ENCODE results near the gene HACL1.
"Not testable (repeated sequence)": the region's sequence is repeated elsewhere in the genome, so short reads cannot be mapped to it uniquely, and the experiment has no call there.

Gene HACL1

DNA sequence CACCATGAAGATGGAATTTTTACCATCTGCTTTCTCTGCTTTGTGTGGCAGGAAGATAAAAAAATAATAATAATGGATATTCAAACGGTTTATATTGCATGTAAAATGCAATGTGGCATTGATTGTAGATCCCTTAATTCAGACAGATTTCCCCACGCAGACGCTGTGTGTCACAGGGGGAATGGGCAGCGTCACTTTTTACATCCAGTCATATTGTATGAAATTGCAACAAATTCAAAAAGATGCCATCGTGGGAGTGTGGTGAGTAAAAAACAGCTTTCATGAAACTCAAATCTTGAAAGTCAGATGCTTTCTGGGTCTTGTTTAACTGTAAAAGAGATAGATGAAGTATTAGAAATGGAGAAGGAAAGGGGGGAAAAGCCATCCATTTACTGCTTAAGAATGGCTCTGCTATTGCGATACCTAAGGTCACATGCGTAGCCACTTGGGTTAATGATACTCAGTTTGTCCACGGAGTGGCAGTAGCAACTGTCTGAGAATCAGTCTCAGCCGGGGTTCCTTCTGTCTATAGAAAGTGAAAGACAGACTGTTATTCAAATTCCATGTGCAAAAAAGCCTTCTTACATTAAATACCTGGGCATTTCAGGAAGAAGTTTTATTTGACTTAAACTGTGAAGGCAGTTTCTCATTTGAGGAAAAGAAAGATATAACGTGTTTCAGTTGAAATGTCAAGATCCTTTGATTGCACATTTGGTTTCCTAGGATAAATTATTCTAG, 28.7 kb upstream of the HACL1 start:
- peaks cover 7% of the 10 kb centered on the region for H3K4me1 ChIP-seq (ENCODE audit: insufficient read depth, insufficient read length)
- no peaks in the 10 kb centered on the region for H3K36me3 ChIP-seq (ENCODE audit: insufficient read depth, insufficient read length, low read length)
- H3K9me3 ChIP-seq (ENCODE audit: insufficient read depth, low read length), result no peaks in the 10 kb centered on the region
- TF ChIP-seq YY1 (IDR thresholded peaks at IDR 0.05; ENCODE audit: insufficient read depth, insufficient read length) (no peak), SUZ12 (IDR thresholded peaks at IDR 0.05; ENCODE audit: extremely low read depth, insufficient read depth, insufficient read length) (no peak), ZNF274 (IDR thresholded peaks at IDR 0.05; ENCODE audit: low read depth, low read length) (no peak)
- no peak overlapping the region for H3K9ac ChIP-seq (ENCODE audit: insufficient read length, low read depth)
- H3K4me3 ChIP-seq (ENCODE audit: insufficient read length, low read depth), result no peak overlapping the region
- DNase-seq (ENCODE audit: low read depth, low spot score), result peak; percentile 59
- H3K27me3 ChIP-seq (ENCODE audit: insufficient read depth, insufficient read length), result no peaks in the 10 kb centered on the region

DNA sequence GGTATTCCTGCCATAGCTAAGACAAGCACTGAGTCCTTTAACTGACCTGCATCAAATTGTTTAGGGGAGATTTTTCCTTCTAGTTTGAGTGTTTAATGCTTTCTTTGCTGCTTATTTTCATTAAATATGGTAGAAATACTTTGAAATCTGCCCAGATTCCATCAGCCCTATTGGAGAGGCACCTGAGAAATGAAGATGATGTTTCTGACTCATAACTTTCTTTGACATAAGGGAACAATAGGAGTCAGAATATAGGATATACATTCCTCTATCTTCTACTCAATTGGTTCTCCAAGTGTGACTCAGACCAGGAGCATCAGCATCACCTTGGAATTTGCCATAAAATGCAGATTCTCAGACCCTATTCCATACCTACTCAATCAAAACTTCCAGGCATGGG, 27.6 kb upstream of the HACL1 start:
- TF ChIP-seq ZNF274 (IDR thresholded peaks at IDR 0.05; ENCODE audit: low read depth, low read length) (no peak), SUZ12 (IDR thresholded peaks at IDR 0.05; ENCODE audit: extremely low read depth, insufficient read depth, insufficient read length) (no peak), YY1 (IDR thresholded peaks at IDR 0.05; ENCODE audit: insufficient read depth, insufficient read length) (no peak)
- peaks cover 7% of the 10 kb centered on the region for H3K4me1 ChIP-seq (ENCODE audit: insufficient read depth, insufficient read length)
- H3K9ac ChIP-seq (ENCODE audit: insufficient read length, low read depth), result no peak overlapping the region
- H3K9me3 ChIP-seq (ENCODE audit: insufficient read depth, low read length), result no peaks in the 10 kb centered on the region
- H3K27me3 ChIP-seq (ENCODE audit: insufficient read depth, insufficient read length), result no peaks in the 10 kb centered on the region
- H3K36me3 ChIP-seq (ENCODE audit: insufficient read depth, insufficient read length, low read length), result no peaks in the 10 kb centered on the region
- H3K4me3 ChIP-seq (ENCODE audit: insufficient read length, low read depth), result no peak overlapping the region
- no peak for DNase-seq (ENCODE audit: low read depth, low spot score)

DNA sequence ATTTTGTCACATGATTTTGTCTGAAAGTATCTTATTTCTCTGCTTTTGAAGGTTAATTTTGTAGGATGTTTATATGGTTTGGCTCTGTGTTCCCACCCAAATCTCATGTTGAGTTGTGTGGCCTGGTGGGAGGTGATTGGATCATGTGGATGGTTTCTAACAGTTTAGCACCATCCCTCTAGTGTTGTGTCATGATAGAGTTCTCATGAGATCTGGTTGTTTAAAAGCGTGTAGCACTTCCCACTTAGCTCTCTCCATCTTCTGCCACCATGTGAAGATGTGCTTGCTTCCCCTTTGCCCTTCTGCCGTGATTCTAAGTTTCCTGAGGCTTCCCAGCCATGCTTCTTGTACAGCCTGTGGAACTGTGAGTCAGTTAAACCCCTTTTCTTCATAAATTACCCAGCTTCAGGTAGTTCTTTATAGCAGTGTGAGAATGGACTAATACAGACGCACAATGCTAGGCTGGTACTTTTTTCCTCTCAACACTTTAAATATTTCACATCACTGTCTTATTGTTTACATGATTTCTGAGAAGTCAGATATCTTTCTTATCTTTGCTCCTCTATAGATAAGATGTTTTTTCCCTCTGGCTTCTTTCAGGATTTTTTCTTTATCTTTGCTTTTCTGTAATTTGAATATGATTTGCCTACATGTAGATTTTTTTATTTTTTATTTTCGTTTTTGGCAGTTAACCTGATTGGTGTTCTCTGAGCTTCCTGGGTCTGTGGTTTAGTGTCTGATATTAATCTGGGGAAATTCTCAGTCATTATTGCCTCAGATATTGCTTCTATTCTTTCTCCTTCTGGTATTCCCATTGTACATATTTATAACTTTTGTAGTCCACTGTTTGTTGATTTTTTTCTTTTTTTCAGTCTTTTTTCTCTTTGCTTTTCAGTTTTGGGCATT, 22.4 kb upstream of the HACL1 start:
- H3K36me3 ChIP-seq (ENCODE audit: insufficient read depth, insufficient read length, low read length), result no peaks in the 10 kb centered on the region
- TF ChIP-seq ZNF274 (IDR thresholded peaks at IDR 0.05; ENCODE audit: low read depth, low read length), result no peak
- TF ChIP-seq SUZ12 (IDR thresholded peaks at IDR 0.05; ENCODE audit: extremely low read depth, insufficient read depth, insufficient read length), result no peak
- no peak for TF ChIP-seq YY1 (IDR thresholded peaks at IDR 0.05; ENCODE audit: insufficient read depth, insufficient read length)
- H3K9me3 ChIP-seq (ENCODE audit: insufficient read depth, low read length), result peaks cover 25% of the 10 kb centered on the region
- no peak overlapping the region for H3K9ac ChIP-seq (ENCODE audit: insufficient read length, low read depth)
- H3K4me1 ChIP-seq (ENCODE audit: insufficient read depth, insufficient read length), result no peaks in the 10 kb centered on the region
- H3K4me3 ChIP-seq (ENCODE audit: insufficient read length, low read depth), result no peak overlapping the region
- H3K27me3 ChIP-seq (ENCODE audit: insufficient read depth, insufficient read length), result no peaks in the 10 kb centered on the region
- no peak for DNase-seq (ENCODE audit: low read depth, low spot score)

DNA sequence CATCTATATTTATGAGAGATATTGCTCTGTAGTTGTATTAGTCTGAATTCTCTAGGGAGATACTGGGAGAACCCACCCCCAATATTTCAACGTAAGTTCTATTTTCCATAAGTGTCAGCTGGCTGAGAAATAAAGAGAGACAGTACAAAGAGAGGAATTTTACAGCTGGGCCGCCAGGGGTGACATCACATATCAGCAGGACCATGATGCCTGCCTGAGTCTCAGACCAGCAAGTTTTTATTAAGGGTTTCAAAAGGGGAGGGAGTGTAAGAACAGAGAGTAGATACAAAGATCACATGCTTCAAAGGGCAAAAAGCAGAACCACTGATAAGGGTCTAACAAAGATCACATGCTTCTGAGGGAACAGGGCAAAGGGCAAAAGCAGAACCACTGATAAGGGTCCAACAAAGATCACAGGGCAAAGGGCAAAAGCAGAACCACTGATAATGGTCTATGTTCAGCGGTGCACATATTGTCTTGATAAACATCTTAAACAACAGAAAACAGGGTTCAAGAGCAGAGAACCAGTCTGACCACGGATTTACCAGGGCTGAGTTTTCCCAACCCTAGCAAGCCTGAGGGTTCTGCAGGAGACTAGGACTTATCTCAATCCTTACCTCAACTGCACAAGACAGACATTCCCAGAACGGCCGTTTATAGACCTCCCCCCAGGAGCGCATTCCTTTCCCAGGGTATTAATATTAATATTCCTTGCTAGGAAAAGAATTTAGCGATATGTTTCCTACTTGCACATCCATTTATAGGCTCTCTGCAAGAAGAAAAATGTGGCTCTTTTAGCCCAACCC, 18.5 kb upstream of the HACL1 start:
- H3K36me3 ChIP-seq (ENCODE audit: insufficient read depth, insufficient read length, low read length); H3K9ac ChIP-seq (ENCODE audit: insufficient read length, low read depth); H3K4me3 ChIP-seq (ENCODE audit: insufficient read length, low read depth); H3K4me1 ChIP-seq (ENCODE audit: insufficient read depth, insufficient read length); DNase-seq (ENCODE audit: low read depth, low spot score); H3K27me3 ChIP-seq (ENCODE audit: insufficient read depth, insufficient read length): not testable (repeated sequence)
- H3K9me3 ChIP-seq (ENCODE audit: insufficient read depth, low read length), result peaks cover 28% of the 10 kb centered on the region

DNA sequence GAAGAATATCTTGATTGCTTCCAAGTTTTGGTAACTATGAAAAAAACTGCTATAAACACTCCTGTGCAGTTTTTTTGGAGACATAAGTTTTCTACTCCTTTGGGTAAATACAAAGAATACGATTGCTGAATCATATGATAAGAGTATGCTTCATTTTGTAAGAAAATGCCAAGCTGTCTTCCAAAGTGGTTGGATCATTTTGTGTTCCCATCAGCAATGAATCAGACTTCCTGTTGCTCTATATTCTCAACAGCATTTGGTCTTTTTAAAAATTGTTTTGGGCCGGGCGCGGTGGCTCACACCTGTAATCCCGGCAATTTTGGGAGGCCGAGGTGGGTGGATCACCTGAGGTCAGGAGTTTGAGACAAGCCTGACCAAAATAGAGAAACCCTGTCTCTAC, 14.7 kb upstream of the HACL1 start:
- Histone ChIP-seq H3K36me3 (ENCODE audit: insufficient read depth, insufficient read length, low read length) (no peaks in the 10 kb centered on the region), H3K4me1 (ENCODE audit: insufficient read depth, insufficient read length) (no peaks in the 10 kb centered on the region), H3K9me3 (ENCODE audit: insufficient read depth, low read length) (peaks cover 26% of the 10 kb centered on the region), H3K9ac (ENCODE audit: insufficient read length, low read depth) (no peak overlapping the region), H3K27me3 (ENCODE audit: insufficient read depth, insufficient read length) (no peaks in the 10 kb centered on the region), H3K4me3 (ENCODE audit: insufficient read length, low read depth) (no peak overlapping the region)
- TF ChIP-seq YY1 (IDR thresholded peaks at IDR 0.05; ENCODE audit: insufficient read depth, insufficient read length), result no peak
- no peak for TF ChIP-seq ZNF274 (IDR thresholded peaks at IDR 0.05; ENCODE audit: low read depth, low read length)
- no peak for TF ChIP-seq SUZ12 (IDR thresholded peaks at IDR 0.05; ENCODE audit: extremely low read depth, insufficient read depth, insufficient read length)
- no peak for DNase-seq (ENCODE audit: low read depth, low spot score)

DNA sequence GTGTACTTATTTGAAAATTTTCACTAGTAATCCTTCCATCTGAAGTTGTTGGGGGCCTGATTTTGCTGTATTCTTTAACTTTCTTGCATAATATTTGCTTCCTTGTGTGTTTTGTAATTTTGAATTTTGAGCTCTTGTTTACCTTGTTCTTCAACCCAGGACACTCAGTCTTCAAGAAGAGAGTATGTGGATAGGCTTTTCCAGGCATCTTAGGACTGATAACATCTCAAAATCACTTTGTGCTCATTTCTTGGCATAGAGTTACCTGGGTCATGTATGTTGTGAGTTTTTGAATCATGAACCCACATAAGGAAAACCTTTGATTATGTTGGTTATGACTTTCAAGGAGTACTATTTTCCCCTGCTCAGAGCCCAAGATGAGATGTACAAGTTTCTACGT, 13.6 kb upstream of the HACL1 start:
- Histone ChIP-seq H3K36me3 (ENCODE audit: insufficient read depth, insufficient read length, low read length) (no peaks in the 10 kb centered on the region), H3K27me3 (ENCODE audit: insufficient read depth, insufficient read length) (no peaks in the 10 kb centered on the region), H3K9ac (ENCODE audit: insufficient read length, low read depth) (no peak overlapping the region), H3K4me1 (ENCODE audit: insufficient read depth, insufficient read length) (no peaks in the 10 kb centered on the region), H3K9me3 (ENCODE audit: insufficient read depth, low read length) (peaks cover 15% of the 10 kb centered on the region), H3K4me3 (ENCODE audit: insufficient read length, low read depth) (no peak overlapping the region)
- no peak for DNase-seq (ENCODE audit: low read depth, low spot score)
- TF ChIP-seq YY1 (IDR thresholded peaks at IDR 0.05; ENCODE audit: insufficient read depth, insufficient read length) (no peak), ZNF274 (IDR thresholded peaks at IDR 0.05; ENCODE audit: low read depth, low read length) (no peak), SUZ12 (IDR thresholded peaks at IDR 0.05; ENCODE audit: extremely low read depth, insufficient read depth, insufficient read length) (no peak)

DNA sequence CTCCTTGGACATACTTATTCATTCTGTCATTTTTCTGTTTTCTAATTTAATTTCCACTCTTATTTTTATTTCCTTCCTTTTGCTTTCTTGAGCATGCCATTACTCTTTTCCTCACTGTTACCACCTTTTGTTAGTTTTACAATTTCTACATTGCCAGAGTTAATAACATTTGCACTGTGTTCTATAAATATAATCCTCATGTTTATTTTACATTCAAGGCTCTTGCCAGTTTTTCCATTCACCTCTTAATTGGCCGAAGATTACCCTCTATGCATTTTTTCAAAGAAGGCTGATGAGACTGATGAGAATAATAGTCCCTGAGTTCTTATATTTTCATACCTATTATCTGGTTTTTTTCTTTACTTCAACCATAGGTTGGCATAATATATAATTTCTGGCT, 10.6 kb upstream of the HACL1 start:
- no peak for DNase-seq (ENCODE audit: low read depth, low spot score)
- no peak overlapping the region for H3K9ac ChIP-seq (ENCODE audit: insufficient read length, low read depth)
- H3K9me3 ChIP-seq (ENCODE audit: insufficient read depth, low read length), result no peaks in the 10 kb centered on the region
- H3K27me3 ChIP-seq (ENCODE audit: insufficient read depth, insufficient read length), result no peaks in the 10 kb centered on the region
- H3K4me3 ChIP-seq (ENCODE audit: insufficient read length, low read depth), result no peak overlapping the region
- H3K36me3 ChIP-seq (ENCODE audit: insufficient read depth, insufficient read length, low read length), result no peaks in the 10 kb centered on the region
- no peaks in the 10 kb centered on the region for H3K4me1 ChIP-seq (ENCODE audit: insufficient read depth, insufficient read length)
- TF ChIP-seq YY1 (IDR thresholded peaks at IDR 0.05; ENCODE audit: insufficient read depth, insufficient read length), result no peak
- TF ChIP-seq ZNF274 (IDR thresholded peaks at IDR 0.05; ENCODE audit: low read depth, low read length), result no peak
- no peak for TF ChIP-seq SUZ12 (IDR thresholded peaks at IDR 0.05; ENCODE audit: extremely low read depth, insufficient read depth, insufficient read length)

All from NT2/D1 (cell line).